Superior temporal gyrus (tissue), 1 donor: ENCODE results near the gene TPX2.
"Not testable (repeated sequence)": the region's sequence is repeated elsewhere in the genome, so short reads cannot be mapped to it uniquely, and the experiment has no call there.

Experiments used
- DNase-seq: peaks from one replicate; pipeline ENCODE4 v3.0.0-alpha.2; 2016; ENCODE audit errors: extremely low spot score

The TPX2 gene

DNA sequence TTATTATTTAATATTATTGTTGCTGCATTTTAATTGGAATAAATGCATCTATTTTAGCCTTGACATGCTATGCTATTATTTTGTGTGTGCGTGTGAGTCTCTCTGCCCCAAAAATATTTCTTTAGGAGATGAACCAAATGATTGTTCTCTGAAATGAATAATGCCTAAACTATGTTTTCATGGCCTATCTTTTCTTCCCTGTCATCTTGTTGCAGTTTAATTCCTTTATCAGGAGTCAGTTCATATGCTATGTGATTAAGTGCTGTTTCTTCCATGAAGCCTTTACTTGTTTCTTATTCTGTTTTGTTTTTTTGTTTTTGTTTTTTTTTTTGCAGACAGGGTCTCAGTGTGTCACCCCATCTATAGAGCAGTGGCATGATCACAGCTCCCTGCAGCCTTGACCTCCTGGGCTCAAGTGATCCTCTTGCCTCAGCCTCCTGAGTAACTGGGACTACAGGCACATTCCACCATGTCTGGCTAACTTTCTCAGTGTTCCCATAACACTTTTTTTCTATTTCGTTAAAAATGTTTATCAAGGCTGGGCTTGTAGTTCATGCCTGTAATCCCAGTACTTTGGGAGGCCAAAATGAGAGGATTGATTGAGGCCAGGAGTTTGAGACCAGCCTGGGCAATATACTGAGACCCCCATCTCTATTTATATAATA, 25.7 kb downstream of the TPX2 start:
- no peak for DNase-seq

- DNase-seq = no peak
Observed at GRCh38 chr20:31767805-31768204, 28.7 kb downstream of the TPX2 start.

DNA sequence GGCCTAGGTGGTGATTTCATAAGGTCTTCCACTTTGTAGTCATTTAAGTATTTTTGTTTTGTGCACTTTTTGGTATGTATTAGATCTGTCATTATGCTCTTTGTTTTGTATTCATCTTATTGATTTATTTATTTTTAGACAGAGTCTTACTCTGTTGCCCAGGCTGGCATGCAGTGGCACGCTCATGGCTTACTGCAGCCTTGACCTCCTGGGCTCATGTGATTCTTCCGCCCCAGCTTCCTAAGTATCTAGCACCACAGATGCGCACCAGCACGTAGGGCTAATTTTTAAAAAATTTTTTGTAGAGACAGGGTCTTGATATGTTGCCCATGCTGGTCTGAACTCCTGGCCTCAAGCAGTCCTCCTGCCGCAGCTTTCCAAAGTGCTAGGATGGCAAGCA, 30.6 kb downstream of the TPX2 start:
- DNase-seq = no peak

GRCh38 chr20:31770243-31770642, 31.2 kb downstream of the TPX2 start:
- no peak for DNase-seq

DNA sequence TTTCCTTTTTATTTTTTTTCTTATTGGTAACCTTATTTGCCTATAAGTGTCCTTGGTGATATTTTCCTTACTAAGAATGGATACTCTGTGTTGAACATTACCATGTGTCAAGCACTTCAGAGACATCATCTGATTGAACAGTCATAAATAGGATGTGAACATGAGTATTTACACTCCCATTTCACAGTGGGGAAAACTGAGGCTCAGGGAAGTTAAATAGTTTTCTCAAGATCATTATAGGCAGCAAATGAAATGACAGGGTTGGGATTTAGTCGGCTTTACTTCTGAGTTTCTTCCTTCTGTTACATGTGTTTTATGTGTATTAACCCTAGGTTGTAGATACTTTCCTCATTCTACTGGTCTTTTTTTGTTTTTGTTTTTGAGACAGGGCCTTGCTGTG, 35.3 kb downstream of the TPX2 start:
- DNase-seq = no peak

DNA sequence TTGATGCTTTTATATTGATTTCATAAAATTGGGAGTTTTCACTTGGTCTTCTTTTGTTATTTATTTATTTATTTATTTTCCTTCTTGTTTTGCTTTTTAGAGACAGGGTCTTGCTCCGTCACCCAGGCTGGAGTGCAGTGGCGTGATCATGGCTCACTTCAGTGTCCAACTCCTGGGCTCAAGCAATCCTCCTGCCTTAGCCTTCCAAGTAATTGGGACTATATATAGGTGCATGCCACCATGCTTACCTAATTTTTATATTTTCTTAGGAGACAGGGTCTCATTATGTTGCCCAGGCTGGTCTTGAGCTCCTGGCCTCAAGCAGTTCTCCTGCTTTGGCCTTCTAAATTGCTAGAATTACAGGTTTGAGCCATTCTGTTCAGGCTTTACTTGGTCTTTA, 41.7 kb downstream of the TPX2 start:
- DNase-seq = no peak

GRCh38 chr20:31781945-31782344, 42.9 kb downstream of the TPX2 start:
- no peak for DNase-seq

- no peak for DNase-seq
Observed at GRCh38 chr20:31784354-31785044, 45.4 kb downstream of the TPX2 start.

DNA sequence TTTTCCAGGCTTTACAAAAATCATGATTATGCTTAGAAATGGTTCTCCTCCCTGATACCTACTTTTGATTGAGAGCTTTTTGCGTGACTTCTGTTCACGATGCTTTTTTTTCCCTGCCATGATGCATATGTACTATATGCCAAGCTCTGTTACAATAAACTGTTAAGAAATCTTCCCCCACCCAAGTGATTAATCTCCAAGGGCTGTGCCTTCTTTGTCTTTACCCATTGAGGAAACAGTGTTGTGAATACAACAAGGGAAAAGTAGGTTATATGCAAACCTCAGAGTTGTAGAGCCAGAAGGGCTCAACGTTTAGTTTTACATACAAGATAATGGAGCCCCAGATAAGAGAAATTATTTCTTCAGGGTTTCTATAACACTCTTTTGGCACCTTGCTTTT, 46.0 kb downstream of the TPX2 start:
- DNase-seq = no peak

DNA sequence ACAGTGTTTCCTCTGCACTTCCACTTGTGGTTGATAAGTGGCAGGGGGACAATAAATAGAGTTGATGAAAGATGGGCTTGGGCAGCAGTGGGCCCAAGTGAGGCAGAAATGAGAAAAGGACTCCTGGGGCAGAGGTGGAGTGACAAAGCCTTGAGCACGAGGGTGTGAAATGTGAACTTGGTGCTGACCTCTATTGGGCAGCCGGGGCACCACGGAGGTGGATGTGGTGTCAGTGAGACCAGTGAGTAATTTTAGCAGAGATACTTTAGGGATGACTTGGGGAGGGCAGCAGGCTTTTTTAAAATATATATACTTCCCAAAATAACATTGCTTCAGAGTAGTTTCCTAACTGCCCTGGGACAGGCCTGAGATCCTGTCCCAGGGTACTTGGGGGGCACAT, 49.5 kb downstream of the TPX2 start:
- DNase-seq = no peak

- no peak for DNase-seq
Observed at GRCh38 chr20:31790401-31790800, 51.3 kb downstream of the TPX2 start.

DNA sequence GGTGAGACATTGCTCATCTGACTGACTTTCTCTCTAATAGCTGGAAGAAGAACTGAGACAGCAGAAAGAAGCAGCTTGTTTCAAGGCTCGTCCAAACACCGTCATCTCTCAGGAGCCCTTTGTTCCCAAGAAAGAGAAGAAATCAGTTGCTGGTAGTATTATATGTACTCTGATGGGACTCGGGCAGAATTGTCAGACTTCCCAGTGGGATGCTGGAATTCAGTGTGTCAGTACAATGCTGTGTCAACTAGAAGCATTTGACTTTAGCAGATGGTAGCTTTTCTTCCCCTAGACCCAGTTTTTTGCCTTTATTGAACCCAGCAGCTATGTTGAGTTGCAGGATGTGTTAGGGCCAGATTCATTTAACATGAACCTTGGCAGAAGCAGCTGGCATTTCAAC, 58.3 kb downstream of the TPX2 start:
- no peak for DNase-seq

DNA sequence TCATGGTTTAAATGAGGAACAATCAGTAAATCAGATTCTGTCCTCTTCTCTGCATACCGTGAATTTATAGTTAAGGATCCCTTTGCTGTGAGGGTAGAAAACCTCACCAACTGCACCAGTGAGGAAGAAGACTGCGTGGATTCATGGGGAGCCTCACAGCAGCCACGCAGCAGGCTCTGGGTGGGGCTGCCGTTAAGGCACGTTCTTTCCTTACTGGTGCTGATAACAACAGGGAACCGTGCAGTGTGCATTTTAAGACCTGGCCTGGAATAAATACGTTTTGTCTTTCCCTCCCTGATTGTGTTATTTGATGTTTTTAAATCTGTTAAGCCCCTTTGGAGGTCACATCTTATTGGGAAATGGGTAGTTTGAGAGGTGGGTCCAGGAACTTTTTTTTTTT, 62.4 kb downstream of the TPX2 start:
- no peak for DNase-seq

DNA sequence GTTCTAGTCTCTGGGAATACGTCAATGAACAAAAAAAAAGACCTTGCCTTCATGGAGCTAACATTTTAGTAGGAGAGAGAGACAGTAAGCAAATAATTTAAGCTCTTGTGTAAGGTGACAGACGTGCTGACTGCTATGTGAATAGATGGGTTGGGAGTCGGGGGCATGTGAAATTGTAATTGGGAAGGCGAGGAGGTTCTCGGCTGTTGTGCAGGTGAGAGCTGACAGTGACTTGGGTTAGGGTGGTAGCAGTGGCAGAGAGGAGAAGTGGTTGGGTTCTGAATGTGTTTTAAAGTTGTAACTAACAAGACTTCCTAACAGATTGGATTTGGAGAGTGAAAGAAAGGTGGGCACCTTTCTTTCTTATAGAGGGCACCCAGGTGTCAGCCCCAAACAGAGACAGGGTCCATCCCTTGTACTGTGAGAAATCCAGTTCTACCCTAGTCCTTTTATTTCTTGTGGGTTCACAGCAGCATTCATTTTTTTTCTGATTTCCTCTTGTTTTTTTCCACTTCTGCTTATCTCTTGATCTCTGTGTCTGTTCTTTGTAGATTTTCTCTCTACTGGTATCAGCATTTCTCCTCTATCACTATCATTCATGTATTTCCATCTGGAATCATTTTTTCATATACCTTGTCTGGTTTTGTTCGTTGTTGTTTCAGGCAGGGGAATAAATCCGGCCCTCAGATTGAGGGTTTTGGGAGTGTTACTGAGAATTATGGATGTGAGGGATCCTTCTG, 64.6 kb downstream of the TPX2 start:
- DNase-seq = no peak

- no peak for DNase-seq
Observed at GRCh38 chr20:31806564-31807355, 67.7 kb downstream of the TPX2 start.

GRCh38 chr20:31808481-31808880, 69.4 kb downstream of the TPX2 start:
- no peak for DNase-seq

GRCh38 chr20:31809661-31810060, 70.6 kb downstream of the TPX2 start:
- DNase-seq = no peak

DNA sequence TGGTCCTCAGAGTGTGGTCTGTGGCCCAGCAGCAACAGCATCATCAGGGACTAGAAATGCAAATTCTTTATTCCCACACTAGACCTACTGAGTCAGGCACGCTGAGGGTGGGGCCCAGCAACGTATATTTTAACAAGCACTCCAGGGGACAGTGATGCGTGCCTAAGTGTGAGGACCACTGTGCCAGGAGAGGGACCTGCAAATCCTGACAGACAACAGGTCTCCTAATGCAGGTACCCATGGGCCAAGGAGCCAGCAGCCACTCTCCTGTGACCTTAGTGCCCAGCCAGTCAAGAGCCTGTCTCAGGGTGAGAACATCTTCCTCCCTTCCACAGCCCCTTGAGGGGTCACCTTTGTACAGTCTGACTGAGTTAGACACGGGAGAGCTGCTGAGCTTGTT, 72.1 kb downstream of the TPX2 start:
- no peak for DNase-seq

GRCh38 chr20:31811796-31812728, 73.0 kb downstream of the TPX2 start:
- DNase-seq = no peak

DNA sequence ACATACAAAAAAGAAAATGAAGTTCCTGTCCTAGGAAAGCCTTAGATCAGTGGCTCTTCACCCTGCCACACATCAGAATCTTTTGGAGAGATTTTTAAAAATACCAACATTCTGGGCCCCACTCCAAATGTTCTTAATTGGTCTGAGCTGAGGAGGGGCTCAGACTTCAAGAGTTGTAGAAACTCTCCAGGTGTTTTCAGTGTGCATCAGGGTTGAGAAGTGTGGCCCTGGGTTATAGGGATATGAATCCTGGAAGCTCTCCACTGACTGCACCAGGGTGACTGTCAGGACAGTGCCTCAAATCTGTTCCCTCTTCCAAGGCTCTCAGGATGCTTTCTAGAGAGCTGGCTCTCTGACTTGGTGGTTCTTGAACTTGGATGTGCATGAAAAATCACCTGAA, 74.5 kb downstream of the TPX2 start:
- DNase-seq = no peak

DNA sequence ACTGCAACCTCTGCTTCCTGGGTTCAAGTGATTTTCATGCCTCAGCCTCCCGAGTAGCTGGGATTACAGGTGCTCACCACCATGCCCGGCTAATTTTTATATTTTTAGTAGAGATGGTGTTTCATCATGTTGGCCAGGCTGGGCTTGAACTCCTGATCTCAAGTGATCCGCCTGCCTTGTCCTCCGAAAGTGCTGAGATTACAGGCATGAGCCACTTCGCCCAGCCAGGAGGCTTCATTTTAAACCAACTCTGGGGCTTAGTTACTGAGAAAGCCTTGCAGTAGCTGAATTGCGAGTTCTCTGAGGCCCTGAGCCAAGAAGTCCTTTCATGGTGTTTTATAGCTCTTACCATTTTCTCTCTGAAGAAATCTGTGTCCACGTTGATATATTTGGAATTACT, 75.1 kb downstream of the TPX2 start:
- DNase-seq = not testable (repeated sequence)
